ENCODE data around the gene ACTL10. TPM values are rescaled to one million over a fixed set of nuclear protein-coding genes. Genes with fewer than 3 reads are reported as not detected.

The ACTL10 gene
- total RNA-seq, 1 experiment from 2014 or later = not detected

- peak; percentile 83 for DNase-seq (ENCODE audit: low read depth)
These were observed 3.3 kb upstream of the ACTL10 start for GRCh38 chr20:33663161-33664084.

GRCh38 chr20:33664085-33664761 lies 2.5 kb upstream of the ACTL10 start:
- no peak for DNase-seq (ENCODE audit: low read depth)

- DNase-seq (ENCODE audit: low read depth) = no peak
These were observed 2.0 kb upstream of the ACTL10 start for GRCh38 chr20:33664762-33665144.

DNA sequence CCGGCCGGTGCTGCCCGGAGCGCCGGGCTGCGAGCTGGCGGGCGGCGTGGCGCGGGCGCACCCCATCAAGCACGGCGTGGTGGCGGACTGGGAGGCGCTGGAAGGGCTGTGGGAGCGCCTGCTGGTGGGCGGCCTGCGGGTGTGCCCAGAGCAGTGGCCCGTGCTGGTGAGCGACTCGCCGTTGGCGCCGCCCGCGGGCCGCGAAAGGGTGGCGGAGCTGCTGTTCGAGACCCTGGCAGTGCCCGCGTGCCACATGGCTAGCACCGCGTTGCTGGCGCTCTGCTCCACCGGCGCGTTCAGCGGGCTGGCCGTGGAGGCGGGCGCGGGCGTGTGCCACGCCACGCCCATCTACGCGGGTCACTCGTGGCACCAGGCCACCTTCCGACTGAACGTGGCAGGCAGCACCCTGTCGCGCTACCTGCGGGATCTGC lies 517 bp downstream of the ACTL10 start:
- no peak for DNase-seq (ENCODE audit: low read depth)

- DNase-seq (ENCODE audit: low read depth) = no peak
These were observed 1.1 kb downstream of the ACTL10 start for GRCh38 chr20:33667676-33668465.

DNA sequence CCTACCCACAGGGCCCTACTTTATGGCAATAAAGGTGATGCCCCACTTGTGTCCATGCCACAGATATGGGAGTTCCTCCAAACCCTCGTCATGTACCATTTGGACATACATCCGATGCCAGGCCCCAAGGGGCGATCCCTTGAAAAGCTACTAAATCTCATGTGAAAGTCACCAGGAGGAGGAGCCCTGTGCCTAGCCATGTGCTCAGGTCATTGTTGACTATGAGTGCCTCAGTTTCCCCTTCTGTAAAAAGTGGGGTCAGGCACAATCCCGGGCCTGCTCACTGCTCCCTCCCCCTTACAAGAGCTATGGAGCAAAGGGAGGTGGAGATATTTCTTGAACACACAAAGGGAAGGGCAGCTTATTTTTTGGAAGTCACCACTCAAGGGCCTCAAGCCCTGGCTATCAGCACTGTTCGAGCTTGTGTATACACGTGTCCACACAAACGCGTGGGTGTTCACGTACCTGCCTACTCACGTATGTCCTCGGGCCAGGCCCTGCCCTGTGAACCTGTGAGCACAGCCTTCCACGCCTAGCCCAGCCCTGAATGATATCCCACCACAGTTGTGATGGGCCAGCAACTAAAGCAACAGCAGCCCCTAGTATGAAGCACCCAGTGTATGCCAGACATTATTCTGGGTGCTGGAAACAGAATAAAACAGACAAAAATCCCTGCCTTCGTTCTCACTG lies 1.9 kb downstream of the ACTL10 start:
- DNase-seq (ENCODE audit: low read depth) = no peak

- no peak for DNase-seq (ENCODE audit: low read depth)
These were observed 2.5 kb downstream of the ACTL10 start for GRCh38 chr20:33669224-33669623.

- no peak for DNase-seq (ENCODE audit: low read depth)
These were observed 3.3 kb downstream of the ACTL10 start for GRCh38 chr20:33669873-33670640.

DNA sequence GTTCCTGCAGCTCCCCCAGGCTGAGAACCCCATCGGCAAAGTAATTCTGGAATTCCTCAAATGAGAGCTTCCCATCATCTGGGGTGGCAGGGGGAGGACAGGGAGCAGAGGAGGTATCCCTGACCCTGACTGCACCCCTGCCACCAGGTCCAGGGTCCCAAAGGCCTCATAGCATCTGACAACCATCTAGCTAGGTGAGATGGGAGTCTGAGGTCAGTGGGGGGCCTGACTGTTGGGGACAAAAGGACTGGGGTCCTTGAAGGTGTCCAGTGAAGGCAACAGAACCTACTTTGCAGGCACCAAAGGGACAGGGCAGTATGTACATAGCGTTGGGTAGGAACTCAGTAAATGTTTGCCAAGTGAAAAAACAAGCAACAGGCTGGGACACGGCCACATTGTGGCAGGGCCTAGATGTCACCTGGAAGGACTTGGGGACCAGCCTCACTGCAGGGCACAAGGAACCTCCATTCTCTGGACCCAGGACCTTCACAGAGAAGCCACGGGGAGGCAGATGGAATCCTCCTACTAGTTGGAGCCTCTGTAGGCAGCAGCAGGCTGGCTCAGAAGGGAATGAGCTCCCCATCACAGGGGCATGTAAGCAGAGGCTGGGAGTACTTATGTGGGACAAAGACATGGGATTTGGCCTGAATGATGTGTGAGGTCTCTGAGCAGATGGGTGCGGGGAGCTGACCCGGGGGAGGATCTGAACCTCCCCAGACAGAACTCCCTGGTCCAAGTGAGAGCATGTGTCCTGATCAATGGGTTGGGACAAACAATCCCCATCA lies 4.2 kb downstream of the ACTL10 start:
- no peak for DNase-seq (ENCODE audit: low read depth)

DNA sequence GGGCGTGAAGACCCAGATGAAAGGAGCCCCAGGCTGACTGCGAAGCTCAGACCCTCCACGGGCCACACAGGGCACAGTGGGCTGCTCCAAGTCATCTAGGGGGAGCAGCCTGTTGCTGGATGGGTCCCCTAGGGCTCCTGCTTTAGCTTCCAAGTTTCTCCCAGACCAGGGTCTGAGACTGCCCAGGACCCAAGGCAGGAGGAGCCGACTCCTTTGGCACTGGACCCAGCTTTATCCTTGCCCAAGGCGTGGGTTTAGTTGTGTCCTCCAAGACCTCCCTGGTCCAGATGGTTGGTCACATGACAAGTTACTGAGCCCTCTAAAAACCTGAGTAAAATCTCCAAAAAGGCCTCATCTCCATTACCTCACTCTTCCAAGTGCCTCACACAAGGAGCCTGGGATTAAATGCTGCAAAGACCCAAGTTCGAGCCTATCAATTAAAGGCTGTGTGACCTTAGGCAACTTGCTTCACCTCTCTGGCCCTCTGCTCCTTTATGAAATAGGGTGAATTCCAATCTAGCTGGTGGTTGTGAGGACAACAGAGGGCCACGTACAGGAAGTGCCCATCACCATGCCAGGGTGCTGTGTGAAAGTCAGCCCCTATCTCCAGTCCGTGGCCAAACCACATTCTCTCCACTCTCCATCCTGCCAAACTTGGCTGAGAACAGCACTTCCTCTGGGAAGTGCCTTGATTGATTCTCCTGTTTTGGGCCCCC lies 5.0 kb downstream of the ACTL10 start:
- no peak for DNase-seq (ENCODE audit: low read depth)

DNA sequence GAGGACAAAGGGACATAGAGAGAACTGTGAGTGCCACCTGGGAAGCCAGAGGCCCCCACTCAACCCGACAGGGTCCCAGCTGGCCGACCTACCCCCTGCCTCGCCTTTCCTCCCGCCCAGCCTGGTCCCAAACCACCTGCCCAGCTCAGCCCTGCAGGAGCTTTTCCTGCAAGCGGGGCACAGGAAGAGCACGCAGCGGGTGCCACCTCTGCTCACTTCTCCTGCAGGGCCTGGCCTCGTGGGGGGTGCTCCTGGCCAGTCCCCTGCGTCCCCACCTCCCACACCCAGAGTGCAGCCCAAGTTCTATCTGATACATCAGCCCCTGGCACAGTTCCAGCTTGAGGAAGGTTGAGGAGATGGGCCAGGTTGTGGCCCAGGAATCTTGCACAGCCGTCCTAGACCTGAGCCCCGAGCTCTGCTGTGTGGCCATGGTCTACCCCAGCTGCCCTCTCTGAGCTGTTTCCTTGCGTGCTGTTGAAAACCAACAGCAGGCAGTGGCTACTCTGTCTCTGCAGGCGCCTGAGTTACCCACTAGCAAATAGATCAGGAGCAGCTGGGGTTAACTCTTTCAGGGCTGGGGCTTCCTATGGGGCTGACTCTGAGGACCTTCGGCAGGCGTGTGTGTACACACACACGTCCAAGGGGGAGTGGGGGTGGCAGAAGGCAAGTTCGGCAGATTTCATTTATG lies 5.8 kb downstream of the ACTL10 start:
- no peak for DNase-seq (ENCODE audit: low read depth)

DNA sequence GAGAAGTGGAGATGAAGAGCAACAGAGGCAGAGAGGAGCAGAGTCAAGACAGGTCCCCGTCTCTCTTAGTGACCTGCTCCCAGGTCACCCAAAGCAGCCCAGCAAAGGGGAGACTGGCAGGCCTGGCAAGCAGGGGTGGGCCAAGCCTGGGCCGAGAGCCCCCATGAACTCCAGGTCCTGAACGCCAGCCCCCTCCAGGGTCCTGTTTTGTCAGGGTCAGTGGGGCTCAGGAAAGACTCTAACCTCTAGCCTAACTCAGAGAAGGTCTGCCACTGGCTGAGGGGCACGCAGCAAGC lies 6.3 kb downstream of the ACTL10 start:
- no peak for DNase-seq (ENCODE audit: low read depth)

DNA sequence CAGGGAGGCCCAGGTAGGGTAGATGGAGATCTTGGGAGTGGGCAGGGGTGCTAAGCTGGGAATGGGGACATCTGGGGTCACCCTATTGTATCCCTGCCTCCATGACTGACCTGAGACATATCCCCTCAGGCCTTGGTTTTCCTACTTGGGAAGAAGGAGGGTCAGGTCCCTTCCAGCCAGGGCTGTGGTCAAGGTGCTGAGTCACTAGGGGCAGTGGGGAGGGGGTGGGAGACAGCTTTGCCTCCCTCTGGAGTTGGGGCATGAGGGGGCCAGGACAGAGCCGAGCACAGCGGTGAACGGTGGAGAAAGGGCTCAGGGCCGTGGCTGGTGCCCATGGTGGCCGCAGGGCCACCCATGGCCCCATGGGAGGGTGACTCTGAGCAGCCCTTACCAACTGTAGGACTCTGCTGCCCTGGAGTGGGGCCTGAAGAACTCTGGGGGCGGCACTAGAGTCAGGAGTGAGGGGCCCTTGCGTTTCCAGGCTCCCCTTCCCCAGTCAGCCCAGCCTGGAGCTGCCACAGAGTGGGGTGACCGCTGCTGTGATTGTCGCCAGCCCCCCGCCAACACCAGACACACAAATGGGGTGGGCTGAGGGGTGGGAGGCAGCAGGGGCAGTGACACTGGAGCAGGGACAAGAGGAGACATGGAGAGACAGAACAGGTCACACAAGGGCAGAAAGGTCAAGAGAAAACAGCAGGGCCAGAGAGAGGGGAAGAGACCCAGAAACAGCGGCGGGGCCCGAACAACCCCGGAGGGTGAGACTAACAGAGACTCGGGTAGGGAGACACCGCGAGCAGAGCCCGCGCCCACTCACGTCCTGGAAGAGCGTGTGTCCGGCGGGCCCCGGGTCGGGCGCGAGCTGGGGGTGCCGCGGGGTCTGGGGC lies 6.9 kb downstream of the ACTL10 start:
- peak; percentile 81 for DNase-seq (ENCODE audit: low read depth)

DNA sequence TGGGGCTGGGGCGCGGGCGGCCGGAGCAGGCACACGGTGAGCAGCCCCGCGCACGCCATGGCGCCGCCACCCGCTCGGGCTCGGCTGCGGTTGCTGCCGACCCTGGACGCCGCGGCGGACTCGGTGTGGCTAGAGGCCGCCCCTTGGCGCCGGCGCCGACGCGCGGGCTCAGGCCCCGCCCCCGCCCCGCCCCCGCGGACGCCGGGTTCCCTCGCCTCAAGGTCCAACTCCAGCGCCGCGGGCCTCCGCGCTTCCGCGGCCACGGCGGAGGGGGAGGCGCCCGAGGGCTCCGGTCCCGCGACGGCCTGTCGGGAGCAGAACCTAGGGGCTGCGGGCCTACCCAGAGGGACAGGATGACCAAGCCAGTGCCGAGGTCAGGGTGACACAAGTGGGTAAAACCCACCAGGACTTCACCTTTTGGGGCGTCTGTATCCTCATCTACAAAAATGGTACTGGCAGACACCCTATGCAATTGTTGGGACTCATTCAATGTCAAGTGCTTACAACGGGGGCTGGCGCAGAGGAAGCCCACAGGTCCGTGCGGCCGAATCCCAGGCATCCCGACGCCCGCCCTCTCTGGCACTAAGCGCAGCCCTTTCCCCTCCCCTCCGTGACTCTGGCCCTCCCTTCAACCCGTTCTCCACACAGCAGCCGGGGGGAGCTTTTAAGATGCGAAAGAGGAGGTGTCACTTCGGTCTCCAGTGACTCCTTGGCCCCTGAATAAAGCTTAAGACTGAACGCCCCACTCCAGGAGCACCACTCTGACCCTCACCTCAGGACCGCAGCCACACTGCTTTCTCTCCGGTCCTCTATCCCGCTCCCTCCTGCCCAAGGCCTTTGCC lies 7.8 kb downstream of the ACTL10 start, which contains the start of gene NECAB3:
Gene NECAB3, minus strand, starts transcription at position 135 of the 842 bp plus-strand sequence. Its CDS starts 76 bp downstream, at position 59.
- DNase-seq (ENCODE audit: low read depth) = peak; percentile 79

- no peak for DNase-seq (ENCODE audit: low read depth)
These were observed 8.6 kb downstream of the ACTL10 start for GRCh38 chr20:33675136-33675959.

GRCh38 chr20:33676121-33676520 lies 9.4 kb downstream of the ACTL10 start:
- DNase-seq (ENCODE audit: low read depth) = no peak
